HG02870 (cell line): Measurements from ENCODE around the gene XRCC5.
"Not testable (repeated sequence)": the region's sequence is repeated elsewhere in the genome, so short reads cannot be mapped to it uniquely, and the experiment has no call there.

Experiments
- ATAC-seq: cut with Tn5 transposase; IDR thresholded peaks from one replicate; pipeline ENCODE4 v1.9.1; 2021; ENCODE audit warnings: mild to moderate bottlenecking, moderate library complexity; ENCODE audit not compliant: unreplicated experiment

Gene XRCC5

DNA sequence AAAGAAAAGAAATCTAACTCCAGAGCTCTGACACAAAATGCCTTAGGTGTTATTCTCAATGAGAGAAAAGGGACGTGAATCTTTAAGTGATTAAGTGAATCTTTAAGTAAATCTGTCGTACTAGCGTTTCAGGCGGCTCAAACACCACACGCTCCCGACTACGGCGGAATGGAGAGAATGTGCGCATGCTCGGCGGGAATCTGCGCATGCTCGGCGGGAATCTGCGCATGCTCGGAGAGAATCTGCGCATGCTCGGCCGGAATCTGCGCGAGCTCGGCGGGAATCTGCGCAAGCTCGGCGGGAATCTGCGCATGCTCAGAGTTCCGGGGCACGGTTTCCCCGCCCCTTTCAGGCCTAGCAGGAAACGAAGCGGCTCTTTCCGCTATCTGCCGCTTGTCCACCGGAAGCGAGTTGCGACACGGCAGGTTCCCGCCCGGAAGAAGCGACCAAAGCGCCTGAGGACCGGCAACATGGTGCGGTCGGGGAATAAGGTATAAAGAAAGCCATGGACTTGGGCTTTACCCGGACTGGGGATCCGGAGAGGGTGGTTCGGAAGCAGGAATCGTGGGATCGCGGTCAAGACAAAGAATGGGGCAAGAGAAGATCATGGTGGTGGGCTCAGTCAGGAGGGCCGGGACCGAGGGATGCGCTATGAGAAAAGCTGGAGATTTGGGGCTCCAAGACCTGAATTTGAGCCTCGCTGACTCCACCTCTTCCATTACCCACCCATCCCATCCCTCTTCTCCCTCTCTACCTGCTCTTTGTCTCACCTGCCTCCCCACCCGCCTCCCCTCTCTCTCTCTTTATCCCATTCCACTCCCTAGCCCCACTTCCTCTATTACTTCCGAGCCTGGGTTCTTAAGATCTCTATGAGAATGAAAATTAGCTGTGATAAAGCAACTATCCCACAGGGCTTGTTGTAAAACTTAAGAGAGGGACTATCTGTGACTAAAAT lies at the start of gene XRCC5:
XRCC5 (plus strand) TSS at position 382 of the 955 bp plus-strand sequence; CDS start at position 471, 89 bp downstream.
- ATAC-seq = peak; percentile 39

DNA sequence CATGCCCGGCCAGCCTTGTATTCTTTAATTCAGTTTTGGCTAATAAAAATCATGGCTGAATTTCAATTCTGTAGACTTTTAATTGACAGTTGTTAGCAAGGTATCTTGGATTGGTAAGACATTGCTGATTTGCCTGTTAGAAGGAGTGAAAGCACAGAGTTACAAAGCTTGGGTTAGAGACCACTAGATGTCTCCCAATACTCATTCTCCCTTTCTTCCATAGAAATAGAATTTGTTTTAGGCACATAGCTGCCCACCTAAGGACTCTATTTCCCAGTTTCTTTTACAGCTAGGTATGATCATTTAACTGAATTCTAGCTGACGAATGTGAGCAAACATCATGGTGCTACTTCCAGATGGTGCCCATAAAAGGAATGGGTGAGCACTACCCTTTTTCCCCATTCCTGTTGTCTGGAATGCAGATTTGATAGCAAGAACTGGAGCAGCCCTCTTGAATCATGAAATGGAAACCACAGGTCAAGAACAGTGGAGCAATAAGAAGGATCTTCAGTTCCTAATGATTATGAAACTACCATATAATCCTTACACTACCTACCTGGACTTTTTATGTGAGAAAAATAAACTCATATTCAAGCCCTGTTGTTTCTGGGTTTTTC lies 45.0 kb upstream of the XRCC5 start:
- ATAC-seq = no peak

DNA sequence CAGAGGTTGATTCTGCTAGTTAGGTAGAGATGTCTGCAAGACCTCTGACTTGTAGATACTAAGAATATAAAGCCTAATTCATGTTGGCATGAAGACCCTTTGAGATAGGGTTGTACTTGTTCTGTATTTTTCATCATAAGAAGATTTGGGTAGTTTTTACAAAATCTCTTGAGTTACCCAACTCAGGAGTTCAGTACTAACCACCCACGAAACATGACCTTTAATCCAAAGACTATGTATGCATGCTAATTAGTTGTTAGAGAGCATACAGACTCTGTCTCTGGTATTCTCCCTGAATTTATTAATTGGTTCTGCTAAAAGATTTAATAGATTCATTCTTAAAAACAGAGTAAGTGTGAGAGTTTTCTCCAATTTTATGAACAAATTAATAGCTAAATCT lies 44.5 kb upstream of the XRCC5 start:
- no peak for ATAC-seq

DNA sequence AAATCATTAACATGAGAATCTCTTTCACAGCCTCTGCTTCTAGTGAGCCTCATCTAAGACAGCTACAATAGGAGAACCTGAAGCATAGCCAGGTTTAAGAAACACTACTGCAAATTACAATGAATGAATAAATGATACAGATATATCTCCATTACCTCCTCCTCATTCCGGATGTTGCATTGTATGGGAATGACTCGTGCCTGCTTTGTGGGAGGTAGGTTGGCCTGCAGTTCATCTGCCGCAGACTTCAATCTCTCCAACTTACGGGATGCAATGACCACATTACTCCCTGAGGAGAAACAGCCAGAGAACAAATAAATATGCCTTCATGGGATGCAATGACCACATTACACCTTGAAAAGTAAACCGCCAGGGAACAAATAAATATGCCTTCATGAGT lies 42.9 kb upstream of the XRCC5 start:
- no peak for ATAC-seq

DNA sequence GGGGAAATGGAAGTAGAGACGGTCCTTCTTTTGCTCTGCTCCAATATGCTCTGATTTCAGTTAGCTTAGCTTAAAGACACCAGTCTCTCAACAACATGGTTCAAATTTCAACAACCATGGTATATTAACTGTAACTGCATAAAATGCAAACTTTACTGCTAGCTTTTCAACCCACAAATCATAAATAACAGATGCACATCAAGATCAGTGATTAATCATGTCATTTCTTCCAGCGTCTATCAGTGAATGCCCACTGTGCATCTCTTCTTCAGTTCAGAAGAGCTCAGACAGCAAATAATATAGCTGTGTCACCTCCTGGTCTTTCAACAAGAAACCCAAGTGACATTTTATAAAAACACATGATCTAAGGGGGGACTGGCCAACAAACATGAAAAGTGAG lies 40.1 kb upstream of the XRCC5 start:
- no peak for ATAC-seq

DNA sequence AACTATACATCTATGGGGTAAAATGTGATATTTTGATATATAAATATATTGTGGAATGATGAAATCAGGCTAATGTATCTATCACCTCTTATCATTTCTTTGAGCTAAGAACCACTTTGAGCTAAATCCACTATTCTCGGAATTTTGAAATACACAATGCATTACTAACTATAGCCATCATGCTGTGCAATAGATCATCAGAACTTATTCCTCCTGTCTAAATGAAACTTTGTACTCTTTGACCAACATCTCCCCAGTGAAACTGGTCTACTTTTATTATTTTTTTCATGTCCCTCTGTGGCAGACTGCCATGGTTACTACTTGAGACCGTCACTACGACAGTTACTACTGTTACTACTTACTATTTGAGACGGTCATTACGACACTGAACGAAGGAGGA lies 39.0 kb upstream of the XRCC5 start:
- no peak for ATAC-seq

DNA sequence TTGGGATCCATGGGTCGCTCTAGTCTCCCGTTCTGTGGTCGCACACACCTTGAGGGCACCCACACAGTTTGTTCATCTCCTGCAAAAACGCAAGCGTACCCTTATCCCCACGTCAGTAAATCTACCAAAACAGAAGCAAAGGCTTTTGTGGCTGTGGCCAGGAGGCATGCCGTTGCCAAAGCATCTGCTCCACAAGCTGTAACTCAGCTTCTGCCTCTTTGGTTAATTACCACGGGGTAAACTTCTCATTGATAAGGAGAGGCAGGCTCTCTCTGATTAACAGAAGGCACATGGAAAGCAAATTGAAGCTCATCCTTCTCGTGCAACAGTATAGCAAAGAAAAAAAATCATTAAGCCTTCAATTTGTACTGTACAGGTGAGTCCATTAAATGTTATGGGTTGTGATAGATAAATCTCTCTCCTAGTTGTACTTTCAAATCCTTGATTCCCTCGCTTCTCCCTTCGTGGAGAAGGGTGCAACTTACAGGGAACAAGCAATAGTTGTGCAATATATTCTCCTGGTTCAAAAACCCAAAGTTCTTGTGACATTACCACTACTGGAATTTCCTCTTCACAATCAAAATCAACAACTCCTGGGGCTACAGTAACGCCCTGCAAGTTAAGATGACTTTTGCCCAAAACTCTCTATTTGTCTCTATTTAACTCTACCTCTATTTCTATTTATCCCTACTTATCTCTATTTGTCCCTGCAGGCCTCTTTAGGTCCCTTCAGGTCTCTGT lies 37.9 kb upstream of the XRCC5 start:
- no peak for ATAC-seq

DNA sequence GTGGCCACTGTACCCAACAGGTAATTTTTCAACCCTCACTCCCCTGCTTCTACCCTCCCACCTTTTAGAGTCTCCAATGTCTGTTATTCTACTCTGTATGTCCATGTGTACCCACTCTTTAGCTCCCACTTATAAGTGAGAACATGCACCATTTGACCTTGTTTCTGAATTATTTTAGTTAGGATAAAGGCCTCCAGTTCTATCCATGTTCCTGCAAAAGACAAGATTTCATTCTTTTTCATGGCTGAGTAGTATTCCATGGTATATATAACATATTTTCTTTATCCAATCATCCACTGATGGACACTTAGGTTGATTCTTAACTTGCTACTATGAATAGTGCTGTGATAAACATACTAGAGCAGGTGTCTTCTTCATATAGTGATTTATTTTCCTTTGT lies 36.7 kb upstream of the XRCC5 start:
- no peak for ATAC-seq

DNA sequence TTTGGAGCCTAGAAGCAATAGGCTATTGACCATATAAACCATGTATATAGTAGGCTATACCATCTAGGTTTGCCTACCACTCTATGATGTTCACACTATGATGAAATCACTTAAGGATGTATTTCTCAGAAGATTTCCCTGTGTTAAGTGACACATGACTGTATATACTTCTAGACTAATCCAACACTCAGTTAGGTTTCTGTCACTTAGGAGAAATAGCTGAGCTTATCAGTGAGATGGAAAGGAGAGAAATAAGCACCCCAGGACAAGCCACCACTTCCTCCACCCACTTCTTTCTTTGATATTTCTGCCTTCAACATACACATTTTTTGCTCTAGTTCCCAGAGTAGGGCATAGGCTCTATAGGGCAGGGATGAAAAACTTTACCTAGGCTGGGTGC lies 35.4 kb upstream of the XRCC5 start:
- no peak for ATAC-seq

DNA sequence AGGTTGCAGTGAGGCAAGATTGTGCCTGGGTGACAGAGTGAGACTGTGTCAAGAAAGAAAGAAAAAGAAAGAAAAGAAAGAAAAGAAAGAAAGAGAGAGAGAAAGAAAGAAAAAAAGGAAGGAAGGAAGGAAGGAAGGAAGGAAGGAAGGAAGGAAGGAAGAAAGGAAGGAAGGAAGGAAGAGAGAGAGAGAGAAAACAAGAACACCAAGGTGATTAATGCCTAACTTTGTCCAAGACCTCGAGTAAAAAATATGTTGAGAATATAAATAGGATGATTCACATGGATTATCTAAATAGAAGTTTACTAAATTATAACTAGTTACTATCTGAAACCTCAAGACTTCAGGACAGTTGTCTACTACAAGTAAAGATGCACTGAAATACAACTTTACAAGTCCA lies 34.8 kb upstream of the XRCC5 start:
- ATAC-seq = no peak

DNA sequence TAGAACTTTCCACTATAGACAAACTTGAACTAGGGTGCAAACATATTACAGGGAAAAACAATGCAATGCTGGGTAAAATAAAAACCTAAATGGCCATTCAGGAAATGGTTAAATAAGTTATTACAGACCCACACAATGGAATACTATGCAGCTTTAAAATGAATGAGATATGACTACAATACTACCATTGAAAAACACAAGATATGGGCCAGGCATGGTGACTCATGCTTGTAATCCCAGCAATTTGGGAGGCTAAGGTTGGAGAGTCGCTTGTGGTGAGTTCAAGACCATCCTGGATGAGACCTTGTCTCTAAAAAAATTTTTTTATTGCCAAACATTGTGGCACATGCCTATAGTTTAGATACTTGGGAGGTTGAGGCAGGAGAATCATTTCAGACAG lies 34.4 kb upstream of the XRCC5 start:
- ATAC-seq = no peak

DNA sequence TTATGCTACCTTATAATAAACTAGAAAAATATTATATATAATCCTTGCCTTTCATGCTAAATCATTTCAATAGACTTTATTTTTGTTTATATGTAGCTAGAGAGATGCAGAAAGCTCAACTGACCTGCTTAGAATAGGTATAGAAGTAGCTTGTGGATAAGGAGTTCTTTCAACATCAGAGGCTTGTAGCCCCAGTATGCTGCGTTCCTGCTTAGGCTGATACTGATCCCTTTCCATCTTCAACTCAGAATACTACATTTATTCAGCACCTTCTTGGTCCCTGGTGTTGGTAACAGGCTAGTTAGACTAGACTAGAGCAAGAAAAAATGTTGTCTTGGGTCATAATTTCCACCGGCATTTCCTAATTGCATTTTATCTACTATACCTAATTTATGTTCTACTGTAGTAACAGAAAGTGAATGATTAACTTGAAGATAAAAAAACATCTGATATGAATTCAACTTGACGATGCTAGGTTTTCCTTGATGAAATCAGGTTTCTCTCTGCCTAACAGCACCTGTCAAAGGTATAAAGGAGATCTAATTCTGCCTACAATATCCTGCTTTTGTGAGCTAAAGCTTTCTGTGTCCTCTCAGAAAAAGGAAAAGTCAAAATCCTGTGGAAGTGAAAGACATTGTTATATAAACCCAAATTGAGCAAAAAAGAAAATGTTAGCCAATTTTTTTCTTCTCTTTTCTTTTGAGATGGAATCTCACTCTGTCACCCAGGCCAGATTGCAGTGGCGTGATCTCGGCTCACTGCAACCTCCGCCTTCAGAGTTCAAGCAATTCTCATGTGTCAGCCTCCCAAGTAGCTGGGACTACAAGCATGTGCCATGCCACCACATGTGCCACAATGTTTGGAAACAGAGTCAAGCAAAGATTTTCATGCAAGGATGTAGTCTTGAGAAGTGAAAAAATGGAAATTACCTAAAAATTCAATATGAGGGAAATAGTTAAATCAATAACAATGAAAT lies 33.4 kb upstream of the XRCC5 start:
- ATAC-seq = no peak

DNA sequence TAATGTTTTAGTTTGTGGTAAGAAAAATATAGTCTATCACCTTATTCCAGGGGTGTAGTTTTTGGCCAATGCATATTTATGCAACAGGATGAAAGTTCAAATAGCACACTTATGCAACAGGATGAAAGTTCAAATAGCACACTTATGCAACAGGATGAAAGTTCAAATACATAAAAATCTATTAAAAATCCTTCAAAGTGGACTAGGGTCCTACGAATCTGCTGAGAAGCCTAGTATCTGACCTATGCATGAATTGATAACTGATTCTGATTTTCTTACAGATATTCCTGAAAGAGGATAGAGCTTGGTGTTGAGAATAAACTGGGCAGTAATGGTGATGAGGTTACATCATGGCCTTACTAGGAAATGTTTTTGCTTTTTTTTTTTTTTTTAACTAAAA lies 30.4 kb upstream of the XRCC5 start:
- no peak for ATAC-seq

DNA sequence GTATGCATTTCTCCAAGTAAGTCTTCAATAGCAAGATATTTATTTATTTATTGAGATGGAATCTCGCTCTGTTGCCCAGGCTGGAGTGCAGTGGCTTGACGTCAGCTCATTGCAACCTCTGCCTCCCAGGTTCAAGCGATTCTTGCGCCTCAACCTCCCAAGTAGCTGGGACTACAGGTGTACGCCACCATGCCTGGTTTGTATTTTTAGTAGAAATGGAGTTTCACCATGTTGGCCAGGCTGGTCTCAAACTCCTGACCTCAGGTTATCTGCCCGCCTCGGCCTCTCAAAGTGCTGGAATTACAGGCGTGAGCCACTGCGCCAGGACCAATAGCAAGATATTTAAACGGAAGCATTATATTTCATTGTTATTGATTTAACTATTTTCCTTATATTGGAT lies 29.1 kb upstream of the XRCC5 start:
- ATAC-seq = not testable (repeated sequence)

DNA sequence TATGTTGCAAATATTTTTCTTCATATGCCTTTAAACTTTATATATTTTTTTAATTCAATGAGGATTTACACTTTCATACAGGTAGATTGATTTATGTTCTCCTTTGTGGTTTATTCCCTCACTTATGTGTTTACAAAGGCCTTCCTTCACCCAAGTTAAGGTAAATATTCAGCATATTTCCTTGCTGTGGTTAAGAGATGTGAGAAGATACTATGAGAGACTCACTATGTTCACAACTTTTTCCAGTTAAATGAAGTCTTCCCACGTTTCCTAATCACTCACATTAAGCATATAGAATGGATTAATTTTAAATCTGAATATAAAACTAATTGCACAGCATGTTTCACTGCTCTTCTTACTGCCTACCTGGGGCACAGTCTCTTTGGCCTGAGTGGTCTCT lies 28.1 kb upstream of the XRCC5 start:
- ATAC-seq = no peak

DNA sequence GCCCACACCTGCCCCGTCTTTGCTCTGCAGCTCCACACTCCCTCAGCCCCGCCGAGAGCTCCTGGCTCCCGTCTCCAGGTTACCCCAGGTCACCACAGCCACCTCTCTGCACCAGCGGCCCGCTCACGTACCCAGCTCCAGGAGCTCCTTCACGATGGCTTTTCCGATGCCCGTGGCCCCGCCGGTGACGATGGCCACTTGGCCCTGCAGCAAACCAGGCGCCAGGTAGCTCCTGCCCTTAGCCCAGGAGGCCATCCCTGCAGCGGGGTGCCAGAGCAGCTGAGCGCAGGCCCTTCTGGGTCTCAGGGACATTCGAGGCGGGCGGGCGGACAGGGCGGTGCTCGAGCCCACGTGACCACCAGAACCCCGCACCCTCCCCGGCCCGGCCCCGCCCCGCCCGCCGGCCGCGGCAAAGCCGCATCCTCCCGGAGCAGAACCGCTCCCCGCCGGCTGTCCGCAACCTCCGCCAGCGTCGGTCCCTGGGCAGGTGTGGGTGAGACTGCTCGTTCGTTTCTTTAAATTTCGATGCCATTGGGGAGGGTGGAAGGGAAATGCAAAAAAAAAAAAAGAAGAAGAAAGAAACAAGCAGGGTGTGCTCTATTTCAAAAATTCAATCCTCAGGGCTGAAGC lies 27.5 kb upstream of the XRCC5 start, which contains the start of the genes PECR and TMEM169:
PECR (minus strand) TSS at position 323 of the 630 bp plus-strand sequence; CDS start at position 255, 68 bp downstream.
TMEM169 (plus strand) TSS at position 433 of the 630 bp plus-strand sequence. CDS start 14,045 bp downstream, outside the sequence.
- ATAC-seq = peak; percentile 89

DNA sequence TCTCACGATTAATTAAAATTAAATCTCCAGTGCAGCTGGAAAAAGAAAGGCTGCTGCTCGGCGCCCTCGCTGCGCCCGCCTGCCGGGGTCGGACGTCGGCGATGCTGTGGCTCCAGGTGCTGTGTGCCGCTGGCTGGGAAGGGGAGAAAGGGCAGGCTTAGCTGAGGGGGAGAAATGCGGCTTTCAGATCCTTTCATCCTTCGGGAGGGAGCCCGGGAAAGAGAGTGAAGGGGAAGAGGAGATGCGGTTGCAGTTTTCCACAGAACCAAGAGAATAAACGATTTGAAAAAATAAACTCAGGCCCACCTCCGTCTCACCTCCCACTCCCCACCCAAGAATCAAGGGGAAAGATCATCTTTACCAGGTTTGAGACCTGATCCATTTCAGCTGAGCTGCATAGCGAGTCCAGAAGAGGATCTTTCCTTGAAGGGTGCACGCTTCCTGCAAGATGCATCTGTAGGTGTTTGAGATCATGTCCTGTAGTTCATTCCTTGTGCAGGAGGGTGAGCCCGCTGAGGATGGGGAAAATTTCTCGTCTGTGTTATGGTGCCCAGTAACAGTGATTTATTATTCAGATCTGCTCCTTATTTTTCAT lies 26.9 kb upstream of the XRCC5 start:
- no peak for ATAC-seq

DNA sequence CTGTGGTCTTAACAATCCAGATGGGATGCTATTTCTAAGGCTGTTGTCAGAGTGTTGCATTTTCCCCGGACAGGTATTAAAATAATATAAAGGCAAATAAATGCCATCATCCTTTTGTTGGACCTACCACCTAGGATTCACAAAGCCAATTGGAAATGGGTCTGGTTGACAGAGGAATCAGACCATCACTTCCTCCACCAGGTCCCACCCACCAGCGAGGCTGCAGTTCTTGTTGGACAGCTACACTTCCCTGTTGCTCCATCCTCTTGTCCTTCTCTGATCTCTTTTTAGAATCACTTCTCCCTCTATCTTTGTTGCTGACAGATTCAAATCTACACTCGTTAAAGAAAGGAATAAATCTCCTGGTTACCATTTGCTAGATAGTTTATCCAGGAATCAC lies 26.3 kb upstream of the XRCC5 start:
- no peak for ATAC-seq
